ENCODE measurements around the gene LRCH4.
A peak's percentile ranks its signal among the peaks of the same experiment; 100 is the strongest.
"Not testable (repeated sequence)": the region's sequence is repeated elsewhere in the genome, so short reads cannot be mapped to it uniquely, and the experiment has no call there.

LRCH4 gene

DNA sequence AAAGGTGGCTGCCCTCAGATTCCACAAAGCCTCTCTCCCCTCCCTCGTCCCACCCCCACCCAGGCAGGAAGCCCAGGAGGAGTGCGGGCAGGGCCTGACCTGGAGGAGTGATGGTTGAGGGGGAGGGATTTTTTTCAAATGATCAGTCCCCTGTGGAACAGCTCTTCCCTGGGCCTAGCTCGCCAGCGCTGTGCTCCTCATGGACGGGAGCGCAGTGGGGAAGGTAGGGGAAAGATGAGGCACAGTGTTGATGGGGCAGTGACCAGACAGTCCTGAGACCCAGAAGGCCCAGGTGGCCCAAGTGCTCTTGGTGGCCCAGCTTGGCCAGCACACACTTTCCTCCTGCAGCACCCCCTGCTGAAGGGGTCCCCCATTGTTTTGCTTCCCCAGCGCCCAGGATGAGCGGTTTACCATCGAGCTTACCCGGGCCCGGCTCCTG is 20.8 kb downstream of the LRCH4 start:
- no peak overlapping the region for H3K4me3 ChIP-seq (ENCODE audit: low read depth, low read length)
- no peak for DNase-seq (ENCODE audit: low read depth)
- TF ChIP-seq, protein P1, sequence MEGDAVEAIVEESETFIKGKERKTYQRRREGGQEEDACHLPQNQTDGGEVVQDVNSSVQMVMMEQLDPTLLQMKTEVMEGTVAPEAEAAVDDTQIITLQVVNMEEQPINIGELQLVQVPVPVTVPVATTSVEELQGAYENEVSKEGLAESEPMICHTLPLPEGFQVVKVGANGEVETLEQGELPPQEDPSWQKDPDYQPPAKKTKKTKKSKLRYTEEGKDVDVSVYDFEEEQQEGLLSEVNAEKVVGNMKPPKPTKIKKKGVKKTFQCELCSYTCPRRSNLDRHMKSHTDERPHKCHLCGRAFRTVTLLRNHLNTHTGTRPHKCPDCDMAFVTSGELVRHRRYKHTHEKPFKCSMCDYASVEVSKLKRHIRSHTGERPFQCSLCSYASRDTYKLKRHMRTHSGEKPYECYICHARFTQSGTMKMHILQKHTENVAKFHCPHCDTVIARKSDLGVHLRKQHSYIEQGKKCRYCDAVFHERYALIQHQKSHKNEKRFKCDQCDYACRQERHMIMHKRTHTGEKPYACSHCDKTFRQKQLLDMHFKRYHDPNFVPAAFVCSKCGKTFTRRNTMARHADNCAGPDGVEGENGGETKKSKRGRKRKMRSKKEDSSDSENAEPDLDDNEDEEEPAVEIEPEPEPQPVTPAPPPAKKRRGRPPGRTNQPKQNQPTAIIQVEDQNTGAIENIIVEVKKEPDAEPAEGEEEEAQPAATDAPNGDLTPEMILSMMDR (IDR thresholded peaks at IDR 0.05; ENCODE audit: low read depth, low read length, missing control alignments): no peak

DNA sequence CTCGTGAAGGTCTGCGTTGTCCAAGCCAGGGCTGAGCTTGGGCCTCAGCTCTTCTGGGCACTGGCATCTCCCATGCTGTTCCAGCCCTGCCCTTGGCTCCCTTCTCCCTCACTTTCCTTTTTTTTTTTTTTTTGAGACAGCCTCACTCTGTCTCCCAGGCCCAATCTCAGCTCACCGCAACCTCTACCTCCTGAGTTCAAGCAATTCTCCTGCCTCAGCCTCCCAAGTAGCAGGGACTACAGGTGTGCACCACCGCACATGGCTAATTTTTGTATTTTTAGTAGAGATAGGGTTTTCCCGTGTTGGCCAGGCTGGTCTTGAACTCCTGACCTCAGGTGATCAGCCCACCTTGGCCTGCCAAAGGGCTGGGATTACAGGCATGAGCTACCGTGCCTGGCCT is 21.5 kb downstream of the LRCH4 start:
- not testable (repeated sequence) for H3K4me3 ChIP-seq (ENCODE audit: low read depth, low read length); DNase-seq (ENCODE audit: low read depth)

DNA sequence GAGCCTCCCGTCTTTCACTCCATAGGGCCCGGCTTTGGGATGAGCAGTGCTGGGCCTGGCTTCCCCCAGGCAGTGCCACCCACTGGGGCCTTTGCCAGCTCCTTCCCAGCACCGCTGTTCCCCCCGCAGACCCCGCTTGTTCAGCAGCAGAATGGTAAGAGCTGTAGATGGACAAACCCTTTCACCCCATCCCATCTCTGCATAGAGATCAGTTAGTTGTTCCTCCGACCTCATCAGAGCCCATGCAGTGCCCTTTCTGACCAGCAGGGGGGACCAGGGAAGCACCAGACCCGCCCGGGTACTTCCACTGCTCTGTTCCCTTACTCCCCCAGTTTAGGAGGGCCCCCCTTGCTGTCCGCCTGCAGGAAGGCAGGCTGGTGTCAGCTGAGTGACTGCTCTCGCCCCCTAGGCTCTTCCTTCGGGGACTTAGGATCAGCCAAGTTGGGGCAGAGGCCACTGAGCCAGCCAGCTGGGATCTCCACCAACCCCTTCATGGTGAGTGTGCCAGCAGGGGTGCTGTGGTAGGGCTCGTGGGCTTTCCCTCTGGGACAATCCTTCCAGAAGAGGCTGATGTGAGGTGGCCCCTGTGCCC is 22.0 kb downstream of the LRCH4 start:
- no peak for DNase-seq (ENCODE audit: low read depth)
- TF ChIP-seq, protein P1 (IDR thresholded peaks at IDR 0.05; ENCODE audit: low read depth, low read length, missing control alignments): peak; percentile 98
- H3K4me3 ChIP-seq (ENCODE audit: low read depth, low read length): no peak overlapping the region

DNA sequence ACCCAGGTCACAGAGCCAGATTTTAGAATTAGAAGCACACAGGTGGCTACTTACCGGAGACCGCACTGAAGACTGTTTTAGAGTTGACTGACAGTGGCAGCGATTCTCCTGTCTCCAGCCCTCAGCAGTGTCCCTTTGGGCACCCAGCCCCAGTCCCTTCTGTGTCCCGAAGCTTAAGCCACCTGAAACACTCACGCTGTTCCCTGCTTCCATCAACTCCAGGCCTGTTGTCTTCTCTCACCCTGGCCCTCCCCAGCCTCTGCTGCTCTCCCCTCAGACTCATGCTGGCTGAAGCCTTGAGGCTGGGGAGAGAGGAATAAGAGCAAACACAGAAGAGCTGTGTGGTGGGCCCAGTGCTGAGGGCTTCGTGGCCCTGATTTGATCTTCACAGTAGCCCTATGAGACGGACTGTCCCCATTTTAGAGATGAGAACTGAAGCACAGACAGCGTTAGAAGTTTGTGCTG is 22.8 kb downstream of the LRCH4 start:
- TF ChIP-seq, protein P1 (IDR thresholded peaks at IDR 0.05; ENCODE audit: low read depth, low read length, missing control alignments): no peak
- no peak overlapping the region for H3K4me3 ChIP-seq (ENCODE audit: low read depth, low read length)
- no peak for DNase-seq (ENCODE audit: low read depth)

DNA sequence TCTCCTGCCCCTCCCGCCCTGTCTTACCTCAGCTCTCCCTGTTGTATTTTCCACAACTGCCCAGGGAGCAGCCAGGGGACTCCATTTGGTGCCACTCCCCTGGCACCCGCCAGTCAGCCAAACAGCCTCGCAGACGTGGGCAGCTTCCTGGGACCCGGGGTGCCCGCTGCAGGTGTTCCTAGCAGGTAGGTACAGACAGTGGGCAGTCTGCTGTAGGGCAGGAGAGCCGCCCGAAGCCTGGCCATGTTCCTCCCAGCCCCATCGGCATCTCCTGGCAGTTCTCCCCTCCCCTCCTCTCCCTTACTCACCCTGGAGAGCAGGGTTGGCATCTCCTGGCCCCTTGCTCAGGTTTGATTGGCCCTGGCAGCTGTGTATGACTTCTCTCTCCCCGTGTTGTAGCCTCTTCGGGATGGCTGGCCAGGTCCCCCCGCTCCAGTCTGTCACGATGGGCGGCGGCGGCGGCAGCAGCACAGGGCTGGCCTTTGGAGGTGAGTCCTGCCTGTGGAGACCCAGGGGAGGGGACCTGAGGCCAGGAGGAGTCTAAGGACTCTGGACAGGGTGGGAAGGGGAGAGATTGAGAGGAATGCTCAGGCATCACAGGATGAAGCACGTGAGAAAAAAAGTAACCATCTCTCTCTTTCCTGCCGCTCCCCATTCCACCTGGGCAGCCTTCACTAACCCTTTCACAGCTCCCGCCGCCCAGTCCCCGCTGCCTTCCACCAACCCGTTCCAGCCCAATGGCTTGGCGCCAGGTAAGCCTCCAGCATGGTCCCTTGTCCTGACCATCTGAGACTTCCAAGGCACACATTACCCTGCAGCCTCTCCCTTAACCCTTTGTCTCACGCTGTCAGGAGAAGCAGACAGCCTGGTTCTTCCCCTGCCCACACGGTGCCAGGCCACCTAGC is 23.5 kb downstream of the LRCH4 start:
- no peak overlapping the region for H3K4me3 ChIP-seq (ENCODE audit: low read depth, low read length)
- no peak for DNase-seq (ENCODE audit: low read depth)
- TF ChIP-seq, protein P1 (IDR thresholded peaks at IDR 0.05; ENCODE audit: low read depth, low read length, missing control alignments): no peak

DNA sequence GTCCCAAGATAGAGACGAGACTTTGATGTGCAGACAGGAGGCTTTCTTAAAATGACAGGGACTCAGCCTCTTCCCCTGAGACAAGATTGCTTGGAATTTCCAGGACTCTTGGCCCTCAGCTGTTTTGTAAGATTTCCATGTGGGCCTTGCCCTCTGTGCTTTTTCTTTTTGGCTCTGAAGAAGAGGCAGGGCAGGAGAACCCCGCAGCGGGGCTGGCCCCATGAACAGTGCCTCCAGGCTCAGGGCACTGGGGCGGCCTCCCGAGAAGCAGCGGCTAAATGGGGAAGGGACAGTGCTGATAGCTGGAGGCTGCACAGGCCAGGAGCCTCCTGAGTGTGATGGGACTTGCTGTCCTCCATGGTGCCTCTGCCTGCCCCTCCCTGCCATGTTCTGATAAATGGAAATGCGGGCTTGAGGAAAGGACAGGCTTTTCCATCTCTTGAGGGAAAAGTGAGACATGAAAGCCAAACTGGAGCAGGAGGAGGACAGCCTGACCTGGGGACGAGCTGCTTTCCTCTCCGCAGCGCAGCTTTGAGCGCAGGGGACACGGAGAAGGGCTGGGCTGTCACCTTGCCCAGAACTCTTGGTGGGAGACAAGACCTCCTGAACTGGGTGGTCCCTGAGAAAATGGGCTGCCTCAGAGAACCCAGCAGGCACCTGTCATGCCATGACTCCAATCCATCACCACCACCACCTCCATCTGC is 24.3 kb downstream of the LRCH4 start:
- TF ChIP-seq, protein P1 (IDR thresholded peaks at IDR 0.05; ENCODE audit: low read depth, low read length, missing control alignments): no peak

DNA sequence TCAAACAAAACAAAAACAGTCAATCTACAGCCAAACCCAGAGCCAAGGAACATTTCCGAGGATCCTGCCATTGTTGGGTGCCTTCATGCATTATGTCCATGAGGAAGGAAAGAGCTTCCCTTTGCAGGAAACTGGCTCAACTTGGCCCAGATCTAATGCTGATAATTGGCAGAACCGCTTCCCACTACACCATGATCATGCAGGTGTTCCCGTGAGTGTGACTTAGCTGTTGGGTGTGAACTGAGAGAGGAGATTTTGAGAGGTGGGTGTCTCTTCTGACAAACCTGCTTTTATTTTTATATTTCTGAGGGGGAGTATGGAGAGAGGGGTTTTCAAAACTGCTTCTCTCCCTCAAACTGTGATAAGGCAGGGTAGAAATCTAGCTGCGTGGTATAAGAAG is 26.8 kb downstream of the LRCH4 start:
- no peak for DNase-seq (ENCODE audit: low read depth)
- H3K4me3 ChIP-seq (ENCODE audit: low read depth, low read length): no peak overlapping the region
- TF ChIP-seq, protein P1 (IDR thresholded peaks at IDR 0.05; ENCODE audit: low read depth, low read length, missing control alignments): no peak

More for the DNA sequence above, 24.3 kb downstream of the LRCH4 start:
- no peak overlapping the region for H3K4me3 ChIP-seq (ENCODE audit: low read depth, low read length)
- no peak for DNase-seq (ENCODE audit: low read depth)
